ENCODE results near the gene LGALS7B. TPM values are rescaled to one million over a fixed set of nuclear protein-coding genes. Genes with fewer than 3 reads are reported as not detected.
A peak's percentile ranks its signal among the peaks of the same experiment; 100 is the strongest.
"Not testable (repeated sequence)": the region's sequence is repeated elsewhere in the genome, so short reads cannot be mapped to it uniquely, and the experiment has no call there.

LGALS7B gene
- polyA plus RNA-seq, 3 donors: not detected

DNA sequence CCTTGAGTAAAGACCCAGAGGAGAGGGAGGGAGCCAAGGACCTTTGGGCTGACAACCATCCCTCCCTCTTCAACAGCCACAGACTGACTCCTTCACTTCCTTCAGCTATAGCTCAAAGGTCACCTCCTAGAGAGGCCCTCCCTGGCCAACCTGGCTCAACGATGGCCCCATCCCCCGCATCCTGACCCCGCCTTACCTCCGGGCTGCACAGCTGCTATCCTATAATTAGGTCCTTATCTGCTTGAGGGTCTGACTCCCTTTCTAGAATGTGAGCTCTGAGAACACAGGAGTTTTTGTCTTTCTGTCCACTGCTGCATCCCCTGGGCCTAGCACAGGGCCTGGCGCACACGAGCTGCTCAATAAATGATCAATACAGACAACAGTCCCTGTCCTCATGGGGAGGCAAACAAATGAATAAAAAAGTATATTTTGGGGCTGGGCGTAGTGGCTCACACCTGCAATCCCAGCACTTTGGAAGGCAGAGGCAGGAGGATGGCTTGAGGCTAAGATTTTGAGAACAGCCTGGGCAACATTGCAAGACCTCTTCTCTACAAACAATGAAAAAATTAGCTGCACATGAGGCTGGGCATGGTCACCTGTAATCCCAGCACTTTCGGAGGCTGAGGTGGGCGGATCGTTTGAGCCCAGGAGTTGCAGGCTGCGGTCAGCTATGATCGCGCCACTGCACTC, 30.4 kb downstream of the LGALS7B start:
- H3K9me3 Mint-ChIP-seq: peaks cover 0 to 10% (median 0%) of the 10 kb centered on the region in 7 donors
- Histone ChIP-seq H3K27me3 (ENCODE audit: control insufficient read depth in 2 of 2, insufficient read depth in 2 of 2, low read length in 2 of 2) (no peaks in the 10 kb centered on the region), H3K4me3 (replicated peaks in 1 of 3; ENCODE audit: low read depth in 2 of 3, low read length in 3 of 3) (no peak overlapping the region), H3K4me2 (replicated peaks; ENCODE audit: extremely low read depth, low read length, poor library complexity, severe bottlenecking) (no peak overlapping the region), H3K79me2 (ENCODE audit: insufficient read depth, low read length) (peaks cover 12% of the 10 kb centered on the region), H2AFZ (ENCODE audit: insufficient read depth, low read depth, low read length, poor library complexity, severe bottlenecking) (no peak overlapping the region), H3K27ac (ENCODE audit: low read depth in 1 of 2, low read length in 2 of 2) (no peak overlapping the region), H3K9me3 (replicated peaks in 1 of 2; ENCODE audit: control insufficient read depth in 1 of 2, insufficient read depth in 1 of 2, low read length in 2 of 2) (peaks cover 0 to 5% of the 10 kb centered on the region in 2 donors), H4K20me1 (ENCODE audit: insufficient read depth, low read length) (peaks cover 12% of the 10 kb centered on the region), H3K4me1 (ENCODE audit: control insufficient read depth in 1 of 2, insufficient read depth in 2 of 2, low read length in 2 of 2) (no peaks in the 10 kb centered on the region), H3K36me3 (replicated peaks in 1 of 2; ENCODE audit: control insufficient read depth in 1 of 2, insufficient read depth in 2 of 2, low read length in 2 of 2) (peaks cover 62 to 82% of the 10 kb centered on the region in 2 donors), H3K9ac (ENCODE audit: insufficient read depth, low read length, poor library complexity, severe bottlenecking) (no peak overlapping the region)
- H3K27me3 Mint-ChIP-seq (ENCODE audit: low read depth in 3 of 3): peaks cover 0 to 1% (median 0%) of the 10 kb centered on the region in 3 donors
- no peak for DNase-seq
- WGBS (ENCODE audit: insufficient coverage): 97% methylated on average over 6 of the region's 13 CpGs
- peak overlapping the region in 1 of 7 donors; percentile 74 for H3K27ac Mint-ChIP-seq
- H3K36me3 Mint-ChIP-seq: peaks cover 71 to 93% of the 10 kb centered on the region in 2 donors
- H3K4me1 Mint-ChIP-seq: no peaks in the 10 kb centered on the region
- TF ChIP-seq, protein P1, sequence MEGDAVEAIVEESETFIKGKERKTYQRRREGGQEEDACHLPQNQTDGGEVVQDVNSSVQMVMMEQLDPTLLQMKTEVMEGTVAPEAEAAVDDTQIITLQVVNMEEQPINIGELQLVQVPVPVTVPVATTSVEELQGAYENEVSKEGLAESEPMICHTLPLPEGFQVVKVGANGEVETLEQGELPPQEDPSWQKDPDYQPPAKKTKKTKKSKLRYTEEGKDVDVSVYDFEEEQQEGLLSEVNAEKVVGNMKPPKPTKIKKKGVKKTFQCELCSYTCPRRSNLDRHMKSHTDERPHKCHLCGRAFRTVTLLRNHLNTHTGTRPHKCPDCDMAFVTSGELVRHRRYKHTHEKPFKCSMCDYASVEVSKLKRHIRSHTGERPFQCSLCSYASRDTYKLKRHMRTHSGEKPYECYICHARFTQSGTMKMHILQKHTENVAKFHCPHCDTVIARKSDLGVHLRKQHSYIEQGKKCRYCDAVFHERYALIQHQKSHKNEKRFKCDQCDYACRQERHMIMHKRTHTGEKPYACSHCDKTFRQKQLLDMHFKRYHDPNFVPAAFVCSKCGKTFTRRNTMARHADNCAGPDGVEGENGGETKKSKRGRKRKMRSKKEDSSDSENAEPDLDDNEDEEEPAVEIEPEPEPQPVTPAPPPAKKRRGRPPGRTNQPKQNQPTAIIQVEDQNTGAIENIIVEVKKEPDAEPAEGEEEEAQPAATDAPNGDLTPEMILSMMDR (IDR thresholded peaks at IDR 0.05): no peak
- H3K4me3 Mint-ChIP-seq: peak overlapping the region in 1 of 2 donors; percentile 31
- intact Hi-C loops (cut with micrococcal nuclease): no loop called here

DNA sequence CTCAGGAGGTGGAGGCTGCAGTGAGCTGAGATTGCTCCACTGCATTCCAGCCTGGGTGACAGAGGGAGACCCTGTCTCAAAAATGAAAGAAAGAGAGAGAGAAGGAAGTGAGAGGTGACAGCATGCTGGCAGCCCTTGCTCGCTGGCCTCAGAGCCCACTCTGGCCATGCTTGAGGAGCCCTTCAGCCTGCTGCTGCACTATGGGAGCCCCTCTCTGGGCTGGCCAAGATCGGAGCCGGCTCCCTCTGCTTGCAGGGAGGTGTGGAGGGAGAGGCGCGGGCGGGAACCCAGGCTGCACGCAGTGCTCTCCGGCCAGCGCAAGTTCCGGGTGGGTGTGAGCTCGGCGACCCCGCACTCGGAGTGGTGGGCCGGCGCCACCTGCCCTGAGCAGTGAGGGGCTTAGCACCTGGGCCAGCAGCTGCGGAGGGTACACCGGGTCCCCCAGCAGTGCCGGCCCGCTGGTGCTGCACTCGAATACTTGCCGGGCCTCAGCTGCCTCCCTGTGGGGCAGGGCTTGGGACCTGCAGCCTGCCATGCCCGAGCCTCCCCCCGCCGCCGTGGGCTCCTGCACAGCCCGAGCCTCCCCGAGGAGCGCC, 32.3 kb downstream of the LGALS7B start:
- H3K9ac ChIP-seq (ENCODE audit: insufficient read depth, low read length, poor library complexity, severe bottlenecking); DNase-seq; H3K9me3 ChIP-seq (replicated peaks in 1 of 2; ENCODE audit: control insufficient read depth in 1 of 2, insufficient read depth in 1 of 2, low read length in 2 of 2); intact Hi-C loops (cut with micrococcal nuclease); H3K4me1 ChIP-seq (ENCODE audit: control insufficient read depth in 1 of 2, insufficient read depth in 2 of 2, low read length in 2 of 2); H3K4me3 Mint-ChIP-seq; H3K27me3 ChIP-seq (ENCODE audit: control insufficient read depth in 2 of 2, insufficient read depth in 2 of 2, low read length in 2 of 2); H3K27ac Mint-ChIP-seq; H2AFZ ChIP-seq (ENCODE audit: insufficient read depth, low read depth, low read length, poor library complexity, severe bottlenecking); H3K9me3 Mint-ChIP-seq; H3K27me3 Mint-ChIP-seq (ENCODE audit: low read depth in 3 of 3); H3K4me3 ChIP-seq (replicated peaks in 1 of 3; ENCODE audit: low read depth in 2 of 3, low read length in 3 of 3); H3K4me2 ChIP-seq (replicated peaks; ENCODE audit: extremely low read depth, low read length, poor library complexity, severe bottlenecking); H3K27ac ChIP-seq (ENCODE audit: low read depth in 1 of 2, low read length in 2 of 2); H3K4me1 Mint-ChIP-seq: not testable (repeated sequence)
- Histone ChIP-seq H3K36me3 (replicated peaks in 1 of 2; ENCODE audit: control insufficient read depth in 1 of 2, insufficient read depth in 2 of 2, low read length in 2 of 2) (peaks cover 63 to 84% of the 10 kb centered on the region in 2 donors), H3K79me2 (ENCODE audit: insufficient read depth, low read length) (peaks cover 12% of the 10 kb centered on the region), H4K20me1 (ENCODE audit: insufficient read depth, low read length) (peaks cover 12% of the 10 kb centered on the region)
- H3K36me3 Mint-ChIP-seq: peaks cover 70 to 87% of the 10 kb centered on the region in 2 donors
- WGBS (ENCODE audit: insufficient coverage): 97% methylated on average over 26 of the region's 29 CpGs

DNA sequence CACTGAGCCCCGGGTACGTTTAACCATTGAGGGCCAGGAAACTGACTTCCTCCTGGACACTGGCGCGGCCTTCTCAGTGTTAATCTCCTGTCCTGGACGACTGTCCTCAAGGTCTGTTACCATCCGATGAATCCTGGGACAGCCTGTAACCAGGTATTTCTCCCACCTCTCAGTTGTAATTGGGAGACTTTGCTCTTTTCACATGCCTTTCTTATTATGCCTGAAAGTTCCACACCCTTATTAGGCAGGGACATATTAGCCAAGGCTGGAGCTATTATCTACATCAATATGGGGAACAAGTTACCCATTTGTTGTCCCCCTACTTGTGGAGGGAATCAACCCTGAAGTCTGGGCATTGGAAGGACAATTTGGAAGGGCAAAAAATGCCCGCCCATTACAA, 36.9 kb downstream of the LGALS7B start:
- H3K4me1 ChIP-seq (ENCODE audit: control insufficient read depth in 1 of 2, insufficient read depth in 2 of 2, low read length in 2 of 2): peaks cover 22 to 24% of the 10 kb centered on the region in 2 donors
- peaks cover 42% of the 10 kb centered on the region for H3K79me2 ChIP-seq (ENCODE audit: insufficient read depth, low read length)
- H3K27me3 Mint-ChIP-seq (ENCODE audit: low read depth in 3 of 3); H3K27ac ChIP-seq (ENCODE audit: low read depth in 1 of 2, low read length in 2 of 2); H3K4me3 Mint-ChIP-seq; H3K27ac Mint-ChIP-seq; H3K9ac ChIP-seq (ENCODE audit: insufficient read depth, low read length, poor library complexity, severe bottlenecking); H3K9me3 ChIP-seq (replicated peaks in 1 of 2; ENCODE audit: control insufficient read depth in 1 of 2, insufficient read depth in 1 of 2, low read length in 2 of 2); DNase-seq; H3K4me3 ChIP-seq (replicated peaks in 1 of 3; ENCODE audit: low read depth in 2 of 3, low read length in 3 of 3); H4K20me1 ChIP-seq (ENCODE audit: insufficient read depth, low read length); intact Hi-C loops (cut with micrococcal nuclease); H3K27me3 ChIP-seq (ENCODE audit: control insufficient read depth in 2 of 2, insufficient read depth in 2 of 2, low read length in 2 of 2); H3K4me2 ChIP-seq (replicated peaks; ENCODE audit: extremely low read depth, low read length, poor library complexity, severe bottlenecking); H2AFZ ChIP-seq (ENCODE audit: insufficient read depth, low read depth, low read length, poor library complexity, severe bottlenecking); H3K9me3 Mint-ChIP-seq: not testable (repeated sequence)
- H3K36me3 ChIP-seq (replicated peaks in 1 of 2; ENCODE audit: control insufficient read depth in 1 of 2, insufficient read depth in 2 of 2, low read length in 2 of 2): peaks cover 42 to 60% of the 10 kb centered on the region in 2 donors
- Mint-ChIP-seq H3K4me1 (peaks cover 21% of the 10 kb centered on the region), H3K36me3 (peaks cover 57 to 71% of the 10 kb centered on the region in 2 donors)
- 86% methylated on average over 2 of the region's 7 CpGs for WGBS (ENCODE audit: insufficient coverage)

Measured in CD14-positive monocyte (primary cell).